Smooth muscle cell of the brain vasculature (primary cell): ENCODE results near the gene DNAJB12.
"Not testable (repeated sequence)": the region's sequence is repeated elsewhere in the genome, so short reads cannot be mapped to it uniquely, and the experiment has no call there.

Experiments used
- DNase-seq: peaks from one replicate; pipeline ENCODE4 v3.0.0-alpha.2; 2012; ENCODE audit warnings: low read depth, low spot score

Gene DNAJB12

GRCh38 chr10:72316748-72317435 is 37.8 kb downstream of the DNAJB12 start:
- DNase-seq = no peak

- DNase-seq = no peak
Measured at GRCh38 chr10:72316386-72316700, 38.4 kb downstream of the DNAJB12 start.

DNA sequence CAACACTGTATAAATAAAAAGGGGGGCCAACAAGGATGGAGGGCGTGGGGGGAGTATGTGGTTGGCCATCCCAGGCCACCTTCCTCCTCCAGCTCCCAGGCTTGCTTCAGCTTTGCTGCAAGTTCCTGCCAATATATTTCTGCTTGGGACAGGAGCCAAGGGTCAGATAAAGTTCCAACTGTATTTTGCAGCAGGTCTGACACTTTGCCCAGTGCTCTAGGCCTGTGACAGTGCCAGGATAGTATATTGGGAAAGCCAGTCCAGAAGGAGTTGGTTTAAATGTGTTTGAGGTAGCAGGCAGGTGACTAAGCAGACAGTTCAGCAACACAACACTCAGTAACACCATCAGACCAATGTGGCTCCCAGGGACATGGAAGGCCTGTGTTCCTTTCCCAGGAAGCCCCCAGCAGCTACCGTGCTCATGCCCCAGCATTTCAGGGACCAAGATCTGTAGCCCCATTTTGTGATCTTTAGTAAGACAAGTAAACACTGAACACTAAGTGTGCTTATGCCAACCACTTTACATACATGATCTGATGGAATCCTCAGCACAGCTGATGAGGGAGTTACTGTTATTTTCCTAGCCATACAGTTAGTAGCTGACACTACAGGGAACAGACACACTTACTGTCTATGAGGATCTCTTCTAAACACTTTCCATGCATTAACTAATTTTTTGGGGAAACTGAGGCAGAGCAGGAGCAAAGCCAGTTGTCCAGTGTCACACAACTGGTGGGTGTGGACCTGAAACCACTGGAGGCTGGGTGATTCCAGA is 38.9 kb downstream of the DNAJB12 start:
- DNase-seq = no peak

DNA sequence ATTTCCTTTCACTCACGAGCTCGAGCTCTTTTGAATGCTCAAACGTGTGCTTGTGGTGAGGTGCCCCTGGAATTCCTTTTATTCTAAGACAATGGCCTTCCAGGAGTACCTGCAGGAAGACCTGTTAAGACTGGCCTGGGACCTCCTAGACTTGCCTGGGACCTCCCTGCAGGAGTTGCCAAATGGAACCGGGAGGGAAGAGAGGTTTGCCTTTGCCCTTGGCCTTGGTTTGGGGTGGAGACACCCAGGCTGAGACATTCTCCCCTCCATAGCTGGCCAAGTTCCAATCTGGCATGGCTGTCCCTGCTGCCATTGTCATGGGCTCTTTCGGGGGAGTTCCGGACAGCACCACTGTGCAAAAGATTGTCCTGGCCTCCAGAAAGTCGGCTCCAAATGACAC is 39.7 kb downstream of the DNAJB12 start:
- DNase-seq = no peak

DNA sequence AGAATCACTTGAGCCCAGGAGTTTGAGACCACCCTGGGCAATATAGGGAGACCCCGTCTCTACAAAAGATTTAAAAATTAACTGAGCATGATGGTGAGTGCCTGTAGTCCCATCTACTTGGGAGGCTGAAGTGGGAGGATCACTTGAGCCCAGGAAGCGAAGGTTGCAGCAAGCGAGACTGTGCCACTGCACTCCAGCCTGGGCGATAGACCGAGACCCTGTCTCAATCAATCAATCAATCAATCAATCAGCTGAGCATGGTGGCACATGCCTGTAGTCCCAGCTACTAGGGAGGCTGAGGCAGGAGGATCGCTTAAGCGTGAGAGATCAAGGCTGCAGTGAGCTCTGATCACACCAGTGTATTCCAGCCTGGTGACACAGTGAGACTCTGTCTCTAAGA is 40.5 kb downstream of the DNAJB12 start:
- DNase-seq = no peak

- DNase-seq = no peak
Measured at GRCh38 chr10:72312865-72313391, 41.8 kb downstream of the DNAJB12 start.

DNA sequence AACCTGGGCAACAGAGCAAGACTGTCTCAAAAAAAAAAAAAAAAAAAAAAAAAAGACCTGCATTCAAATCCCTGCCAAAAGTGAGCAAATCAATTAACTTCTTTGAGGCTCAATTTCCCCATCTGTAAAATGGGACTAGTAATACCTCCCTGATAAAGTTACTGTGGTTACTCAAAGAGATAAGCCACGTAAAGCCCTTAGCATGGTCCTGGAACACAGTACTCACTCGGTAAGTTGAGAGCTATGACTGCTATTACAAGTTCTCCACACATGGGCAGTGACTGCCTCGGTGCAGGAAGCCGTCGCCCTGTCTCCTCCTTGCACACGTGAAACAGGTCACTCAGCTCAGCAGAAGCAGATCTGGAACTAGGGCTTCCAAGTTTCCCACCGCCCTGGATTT is 43.1 kb downstream of the DNAJB12 start:
- no peak for DNase-seq

DNA sequence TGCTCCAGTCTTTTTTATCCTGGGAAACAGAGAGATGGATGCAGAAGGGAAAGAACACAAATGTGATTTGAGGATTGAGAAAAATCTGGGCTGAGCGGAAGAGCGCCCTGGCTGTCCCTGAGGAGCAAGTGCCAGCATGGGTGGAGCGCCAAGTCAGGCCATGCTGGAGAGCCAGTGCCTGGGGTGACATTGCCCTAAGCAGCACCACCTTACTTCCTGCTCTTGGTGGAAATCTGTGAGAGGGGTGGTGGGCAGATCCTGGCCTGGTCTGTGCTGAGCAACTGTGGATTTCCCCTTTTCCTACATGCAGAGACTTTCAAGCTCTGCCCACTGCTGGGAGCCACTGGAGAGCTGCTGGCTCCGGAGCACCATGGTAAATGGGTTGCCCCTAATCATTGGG is 44.1 kb downstream of the DNAJB12 start:
- DNase-seq = no peak

DNA sequence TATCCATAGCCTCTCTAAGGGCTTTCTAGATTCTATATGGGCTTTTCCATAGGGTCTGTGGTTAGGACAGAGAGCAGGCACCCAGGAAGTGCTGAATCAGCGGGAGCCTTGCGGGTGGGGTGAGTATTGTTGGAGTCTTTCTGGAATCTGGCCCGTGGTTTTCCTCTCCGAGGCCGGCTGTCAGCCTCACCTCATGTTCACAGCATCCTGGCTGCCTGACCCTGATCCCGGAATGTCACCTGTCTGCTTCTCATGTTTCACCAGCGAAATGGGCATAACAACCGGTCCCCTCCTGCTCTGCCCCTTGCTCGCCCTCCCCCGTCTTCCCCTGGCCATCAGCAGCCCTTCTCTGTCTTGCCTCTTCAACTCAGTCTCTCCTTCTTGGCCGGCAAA is 44.5 kb downstream of the DNAJB12 start:
- no peak for DNase-seq

- DNase-seq = no peak
Measured at GRCh38 chr10:72309290-72310240, 45.2 kb downstream of the DNAJB12 start.

GRCh38 chr10:72308320-72308987 is 46.3 kb downstream of the DNAJB12 start:
- no peak for DNase-seq

- not testable (repeated sequence) for DNase-seq
Measured at GRCh38 chr10:72307711-72308110, 47.0 kb downstream of the DNAJB12 start.

GRCh38 chr10:72306215-72306760 is 48.4 kb downstream of the DNAJB12 start:
- DNase-seq = no peak

GRCh38 chr10:72303424-72304128 is 51.1 kb downstream of the DNAJB12 start:
- no peak for DNase-seq

DNA sequence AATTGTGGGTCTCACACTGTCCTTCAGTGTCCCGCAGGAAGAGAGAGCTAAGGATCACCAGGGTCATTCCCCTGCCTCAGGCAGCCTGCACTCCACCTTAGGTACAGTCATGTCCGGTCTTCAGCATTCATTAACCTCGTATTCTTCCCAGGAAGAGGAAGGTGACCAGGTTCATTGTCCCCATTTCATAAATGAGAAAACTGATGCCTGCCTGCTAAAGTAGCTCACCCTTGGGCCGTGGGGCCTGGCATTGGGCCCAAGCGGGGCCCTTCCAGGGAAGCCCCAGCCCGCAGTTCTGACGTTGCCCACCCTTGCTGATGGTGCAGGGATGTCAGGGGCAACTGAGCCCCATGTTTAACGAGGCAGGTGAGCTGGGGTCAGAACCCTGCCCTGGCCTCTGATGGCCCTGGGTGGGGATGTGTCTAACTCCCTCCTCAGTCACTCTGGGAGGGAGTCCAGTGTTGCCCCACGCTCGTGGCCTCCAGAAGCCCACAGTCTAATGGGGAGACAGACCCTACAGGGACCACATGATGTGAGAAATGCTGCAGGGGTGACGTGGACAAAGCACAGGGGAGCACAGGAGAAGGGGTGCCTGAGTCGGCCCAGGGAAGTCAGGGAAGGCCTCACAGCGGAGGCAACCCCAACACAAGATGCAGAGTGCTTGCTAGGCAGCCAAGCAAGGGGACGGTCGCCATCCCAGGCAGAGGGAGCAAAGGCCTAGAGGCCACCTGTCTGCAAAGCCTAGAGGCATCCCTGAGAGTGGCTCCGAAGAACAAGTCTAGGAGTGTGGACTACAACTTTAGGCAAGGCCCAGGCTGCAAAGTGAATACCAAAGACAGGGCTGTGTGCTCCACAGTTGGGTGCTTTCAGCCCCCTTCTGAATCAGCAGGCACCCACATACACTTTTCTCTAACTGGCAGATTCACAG is 55.9 kb downstream of the DNAJB12 start:
- no peak for DNase-seq

DNA sequence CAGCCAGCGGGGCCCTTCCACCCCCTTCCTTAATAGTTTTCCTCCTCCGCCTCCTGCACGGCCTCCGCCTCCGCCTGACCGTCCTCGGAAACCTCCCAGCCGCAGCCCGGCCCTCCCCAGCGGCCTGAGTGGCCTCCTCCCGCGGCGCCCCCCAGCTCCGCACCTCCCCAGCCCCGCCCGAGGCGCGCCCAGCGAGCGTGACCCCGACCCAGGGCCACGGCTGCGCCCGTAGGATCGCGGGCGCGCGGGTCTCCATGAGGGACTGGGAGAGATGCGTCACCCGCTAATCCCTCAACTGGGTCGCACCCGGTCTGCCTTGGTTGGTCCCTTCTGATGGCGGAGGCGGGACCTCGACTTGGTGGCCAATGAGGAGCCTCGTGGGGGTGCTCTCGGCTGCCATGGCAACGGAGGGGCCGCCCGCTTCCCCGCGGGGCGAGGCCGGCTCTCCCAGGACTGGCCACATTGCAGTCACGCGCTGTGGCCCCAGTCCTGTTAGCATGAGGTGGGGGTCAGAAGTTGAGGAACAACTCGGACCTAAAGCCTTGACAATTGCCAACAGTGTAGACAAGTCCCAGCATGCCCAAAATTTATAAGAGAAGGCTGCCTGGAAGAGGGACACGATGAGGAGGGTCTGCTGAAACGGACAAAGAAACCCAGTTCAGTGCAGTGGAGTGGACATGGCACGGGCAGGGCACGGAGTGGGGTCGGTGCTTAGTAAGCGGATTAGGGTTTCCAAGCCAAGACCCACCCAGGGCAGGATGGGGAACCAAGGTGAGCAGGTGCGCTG is 56.7 kb downstream of the DNAJB12 start:
- DNase-seq = peak; percentile 94

GRCh38 chr10:72297281-72297804 is 57.4 kb downstream of the DNAJB12 start:
- no peak for DNase-seq

DNA sequence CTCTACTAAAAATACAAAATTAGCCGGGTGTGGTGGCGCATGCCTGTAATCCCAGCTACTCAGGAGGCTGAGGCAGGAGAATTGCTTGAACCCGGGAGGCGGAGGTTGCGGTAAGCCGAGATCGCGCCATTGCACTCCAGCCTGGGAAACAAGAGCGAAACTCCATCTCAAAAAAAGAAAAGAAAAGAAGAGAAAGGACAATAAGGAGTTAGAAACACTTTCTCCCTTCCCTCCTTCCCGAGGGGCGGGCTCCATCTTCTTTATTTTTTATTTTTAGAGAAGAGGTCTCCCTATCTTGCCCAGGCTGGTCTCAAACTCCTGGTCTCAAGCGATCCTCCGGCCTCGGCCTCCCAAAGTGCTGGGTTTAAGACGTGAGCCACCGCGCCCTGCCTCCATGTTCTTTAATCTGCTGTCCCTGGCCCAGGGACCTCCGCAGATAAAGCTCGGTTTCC is 57.9 kb downstream of the DNAJB12 start:
- not testable (repeated sequence) for DNase-seq
